ENCODE data around the gene TAF15.

Gene TAF15

GRCh38 chr17:35877345-35878029, 68.2 kb downstream of the TAF15 start:
- H3K27ac Mint-ChIP-seq, result no peak overlapping the region
- peaks cover 17% of the 10 kb centered on the region for H3K27me3 Mint-ChIP-seq (ENCODE audit: low read depth, poor library complexity)

GRCh38 chr17:35878361-35878760, 69.1 kb downstream of the TAF15 start:
- TF ChIP-seq CTCF (IDR thresholded peaks at IDR 0.05), result no peak
- DNase-seq, result no peak
- Mint-ChIP-seq H3K27me3 (ENCODE audit: low read depth, poor library complexity) (peaks cover 17% of the 10 kb centered on the region), H3K27ac (no peak overlapping the region), H3K4me3 (no peak overlapping the region), H3K4me1 (peaks cover 16% of the 10 kb centered on the region), H3K36me3 (ENCODE audit: low read depth) (no peaks in the 10 kb centered on the region), H3K9me3 (no peaks in the 10 kb centered on the region)

More at GRCh38 chr17:35877345-35878029, 68.2 kb downstream of the TAF15 start:
- H3K9me3 Mint-ChIP-seq, result no peaks in the 10 kb centered on the region
- no peak for DNase-seq
- no peak overlapping the region for H3K4me3 Mint-ChIP-seq
- H3K36me3 Mint-ChIP-seq (ENCODE audit: low read depth), result no peaks in the 10 kb centered on the region
- no peak for TF ChIP-seq CTCF (IDR thresholded peaks at IDR 0.05)
- H3K4me1 Mint-ChIP-seq, result peaks cover 16% of the 10 kb centered on the region

GRCh38 chr17:35879773-35880654, 70.7 kb downstream of the TAF15 start, which contains the start of gene CCL5:
CCL5 (minus strand) TSS chr17:35880360.
- no peaks in the 10 kb centered on the region for H3K36me3 Mint-ChIP-seq (ENCODE audit: low read depth)
- no peak for DNase-seq
- TF ChIP-seq CTCF (IDR thresholded peaks at IDR 0.05), result no peak
- H3K4me1 Mint-ChIP-seq, result peaks cover 16% of the 10 kb centered on the region
- H3K27me3 Mint-ChIP-seq (ENCODE audit: low read depth, poor library complexity), result peaks cover 17% of the 10 kb centered on the region
- no peaks in the 10 kb centered on the region for H3K9me3 Mint-ChIP-seq
- no peak within 1 kb of the TSS for H3K4me3 Mint-ChIP-seq
- no peak within 1 kb of the TSS for H3K27ac Mint-ChIP-seq

GRCh38 chr17:35889241-35889640, 80.0 kb downstream of the TAF15 start:
- DNase-seq, result no peak
- no peak for TF ChIP-seq CTCF (IDR thresholded peaks at IDR 0.05)
- Mint-ChIP-seq H3K27me3 (ENCODE audit: low read depth, poor library complexity) (peaks cover 3% of the 10 kb centered on the region), H3K4me1 (peaks cover 17% of the 10 kb centered on the region), H3K4me3 (no peak overlapping the region), H3K27ac (no peak overlapping the region), H3K36me3 (ENCODE audit: low read depth) (no peaks in the 10 kb centered on the region), H3K9me3 (no peaks in the 10 kb centered on the region)

- Mint-ChIP-seq H3K27ac (no peak overlapping the region), H3K4me3 (no peak overlapping the region), H3K27me3 (ENCODE audit: low read depth, poor library complexity) (peaks cover 3% of the 10 kb centered on the region), H3K36me3 (ENCODE audit: low read depth) (no peaks in the 10 kb centered on the region), H3K4me1 (peaks cover 17% of the 10 kb centered on the region), H3K9me3 (no peaks in the 10 kb centered on the region)
- DNase-seq, result no peak
- TF ChIP-seq CTCF (IDR thresholded peaks at IDR 0.05), result no peak
Observed at GRCh38 chr17:35889818-35890773, 80.8 kb downstream of the TAF15 start.
